ENCODE results near the gene SPEF1.

SPEF1 gene

GRCh38 chr20:3751305-3751674, 30.0 kb downstream of the SPEF1 start:
- DNase-seq (ENCODE audit: low read depth in 4 of 4, low spot score in 1 of 4), result no peak

- DNase-seq (ENCODE audit: low read depth in 4 of 4, low spot score in 1 of 4), result no peak
These were observed 31.3 kb downstream of the SPEF1 start for GRCh38 chr20:3749689-3750531.

- DNase-seq (ENCODE audit: low read depth in 4 of 4, low spot score in 1 of 4), result no peak
These were observed 32.1 kb downstream of the SPEF1 start for GRCh38 chr20:3749087-3749688.

DNA sequence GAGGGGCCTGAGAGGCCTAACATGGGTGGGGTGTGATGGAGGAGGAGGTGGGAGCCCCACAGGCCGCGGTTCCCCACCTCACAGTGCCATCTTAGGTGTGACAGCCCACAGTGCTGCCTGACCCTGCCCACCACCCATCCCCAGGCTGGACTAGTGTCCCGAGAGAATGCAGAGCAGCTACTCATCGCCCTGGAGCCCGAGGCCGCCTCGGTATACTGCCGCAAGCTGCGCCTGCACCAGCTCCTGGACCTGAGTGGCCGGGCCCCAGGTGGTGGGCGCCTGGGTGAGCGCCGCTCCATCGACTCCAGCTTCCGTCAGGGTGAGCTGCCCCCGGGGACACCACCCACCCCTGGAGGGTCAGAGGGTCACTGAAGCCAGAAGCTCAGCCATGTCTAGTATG, 33.2 kb downstream of the SPEF1 start:
- no peak for DNase-seq (ENCODE audit: low read depth in 4 of 4, low spot score in 1 of 4)

DNA sequence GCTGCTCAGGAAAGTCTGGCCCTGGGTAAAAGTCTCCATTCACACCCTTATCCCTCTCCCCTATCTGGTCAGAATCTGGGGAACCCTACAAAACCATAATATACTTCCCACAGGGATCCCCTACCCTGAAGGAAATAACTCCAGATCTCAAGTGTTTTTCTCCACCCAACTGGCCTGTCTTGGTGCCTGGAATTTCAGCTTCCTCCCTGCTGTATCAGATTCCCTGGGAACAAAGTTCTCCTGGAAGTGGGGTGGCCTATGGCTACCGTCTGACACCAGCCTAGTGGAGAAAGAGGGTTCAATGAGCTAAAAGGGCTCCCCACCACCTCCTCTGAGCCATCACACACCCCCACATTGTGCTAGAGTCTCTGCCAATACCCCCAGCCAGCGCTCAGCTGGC, 33.8 kb downstream of the SPEF1 start:
- DNase-seq (ENCODE audit: low read depth in 4 of 4, low spot score in 1 of 4), result no peak

- no peak for DNase-seq (ENCODE audit: low read depth in 4 of 4, low spot score in 1 of 4)
These were observed 35.5 kb downstream of the SPEF1 start for GRCh38 chr20:3745686-3746173.

GRCh38 chr20:3744806-3745685, 36.2 kb downstream of the SPEF1 start:
- peak; percentile 48 to 68 (median 55) for DNase-seq (ENCODE audit: low read depth in 4 of 4, low spot score in 1 of 4)

- no peak for DNase-seq (ENCODE audit: low read depth in 4 of 4, low spot score in 1 of 4)
These were observed 37.2 kb downstream of the SPEF1 start for GRCh38 chr20:3744037-3744436.

DNA sequence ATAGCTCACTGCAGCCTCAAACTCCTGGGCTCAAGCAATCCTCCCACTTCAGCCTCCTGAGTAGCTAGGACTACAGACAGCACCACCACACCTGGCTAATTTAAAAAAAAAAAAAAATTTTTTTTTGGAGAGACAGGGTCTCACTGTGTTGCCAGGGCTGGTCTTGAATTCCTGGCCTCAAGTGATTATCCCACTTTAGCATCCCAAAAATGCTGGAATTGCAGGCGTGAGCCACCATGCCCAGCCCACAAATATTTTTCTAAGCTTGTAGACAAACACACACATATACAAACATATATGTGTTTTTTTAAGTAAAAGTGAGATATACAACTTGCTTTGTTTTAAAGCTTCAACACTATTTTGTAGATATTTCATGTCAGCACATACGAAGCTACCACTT, 38.0 kb downstream of the SPEF1 start:
- no peak for DNase-seq (ENCODE audit: low read depth in 4 of 4, low spot score in 1 of 4)

DNA sequence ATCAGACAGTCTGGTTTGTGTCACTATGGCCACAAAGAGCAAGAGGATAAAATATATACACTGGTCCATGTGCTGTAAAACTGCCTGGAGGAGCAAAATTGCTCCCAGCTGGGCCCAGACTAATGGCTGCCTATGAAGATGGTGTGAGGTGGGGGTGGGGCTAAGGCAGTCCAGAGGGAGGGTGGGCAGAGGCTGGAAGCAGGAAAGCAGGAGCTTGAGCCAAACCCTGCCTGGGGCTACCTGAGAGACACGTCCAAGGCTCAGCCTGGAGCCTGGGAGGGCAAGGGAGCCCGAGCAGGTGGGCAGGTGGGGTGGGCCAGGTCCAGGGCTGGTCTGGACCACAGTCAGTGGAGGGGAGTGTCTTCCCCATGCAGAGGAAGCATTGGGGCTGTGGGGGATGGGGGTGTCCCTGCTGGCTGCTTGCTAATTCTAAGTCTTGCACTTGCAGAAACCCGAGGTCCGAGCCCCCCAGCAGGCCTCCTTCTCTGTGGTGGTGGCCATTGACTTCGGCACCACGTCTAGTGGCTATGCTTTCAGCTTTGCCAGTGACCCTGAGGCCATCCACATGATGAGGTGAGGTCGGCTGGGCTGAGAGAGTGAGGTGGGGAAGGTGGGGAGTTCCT, 39.3 kb downstream of the SPEF1 start:
- no peak for DNase-seq (ENCODE audit: low read depth in 4 of 4, low spot score in 1 of 4)

- no peak for DNase-seq (ENCODE audit: low read depth in 4 of 4, low spot score in 1 of 4)
These were observed 40.5 kb downstream of the SPEF1 start for GRCh38 chr20:3740615-3741301.

GRCh38 chr20:3739926-3740451, 41.3 kb downstream of the SPEF1 start:
- DNase-seq (ENCODE audit: low read depth in 4 of 4, low spot score in 1 of 4), result no peak

- DNase-seq (ENCODE audit: low read depth in 4 of 4, low spot score in 1 of 4), result no peak
These were observed 42.0 kb downstream of the SPEF1 start for GRCh38 chr20:3739054-3739925.

DNA sequence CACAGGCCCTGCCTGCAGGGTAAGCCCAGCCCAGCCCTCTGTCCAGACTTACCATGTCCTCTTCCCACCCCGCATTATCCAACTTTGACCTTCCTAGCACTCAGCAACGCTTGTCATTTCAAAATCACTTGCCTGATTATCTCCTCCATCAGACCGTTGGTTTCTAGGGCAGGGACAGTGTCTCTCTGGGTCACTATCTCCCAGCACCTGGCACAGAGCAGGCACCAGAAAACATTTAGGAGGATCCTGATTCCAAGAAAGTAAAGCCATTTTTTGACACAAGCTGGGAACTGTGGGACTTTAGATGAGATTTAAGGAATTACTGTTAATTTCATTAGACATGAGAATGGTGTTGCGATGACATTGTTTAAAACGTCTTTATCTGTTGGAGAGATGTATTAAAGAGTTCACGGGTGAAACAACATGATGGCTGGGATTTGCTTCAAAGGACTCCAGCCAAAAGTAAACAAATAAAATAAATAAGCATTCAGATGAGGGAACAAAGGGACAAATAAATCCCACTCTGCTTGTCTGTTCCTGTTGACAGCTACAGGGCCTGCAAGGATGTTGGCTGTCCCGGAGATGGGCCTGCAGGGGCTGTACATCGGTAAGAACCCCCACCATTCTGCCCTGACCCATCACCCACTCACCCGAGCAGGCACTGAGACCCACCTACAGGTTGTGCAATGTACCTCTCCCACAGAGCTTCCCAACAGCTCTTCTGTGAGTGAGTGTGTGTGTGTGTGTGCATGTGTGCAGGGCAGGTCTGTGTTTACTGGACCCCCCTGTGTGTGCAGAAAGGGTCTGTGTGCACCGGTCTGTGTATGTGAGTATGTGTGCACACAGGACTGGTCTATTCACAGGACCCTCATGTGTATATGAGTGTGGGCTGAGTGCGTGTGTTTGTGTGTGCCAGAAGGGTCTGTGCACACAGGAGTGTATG, 42.9 kb downstream of the SPEF1 start:
- DNase-seq (ENCODE audit: low read depth in 4 of 4, low spot score in 1 of 4), result no peak

- no peak for DNase-seq (ENCODE audit: low read depth in 4 of 4, low spot score in 1 of 4)
These were observed 45.5 kb downstream of the SPEF1 start for GRCh38 chr20:3735768-3736167.

DNA sequence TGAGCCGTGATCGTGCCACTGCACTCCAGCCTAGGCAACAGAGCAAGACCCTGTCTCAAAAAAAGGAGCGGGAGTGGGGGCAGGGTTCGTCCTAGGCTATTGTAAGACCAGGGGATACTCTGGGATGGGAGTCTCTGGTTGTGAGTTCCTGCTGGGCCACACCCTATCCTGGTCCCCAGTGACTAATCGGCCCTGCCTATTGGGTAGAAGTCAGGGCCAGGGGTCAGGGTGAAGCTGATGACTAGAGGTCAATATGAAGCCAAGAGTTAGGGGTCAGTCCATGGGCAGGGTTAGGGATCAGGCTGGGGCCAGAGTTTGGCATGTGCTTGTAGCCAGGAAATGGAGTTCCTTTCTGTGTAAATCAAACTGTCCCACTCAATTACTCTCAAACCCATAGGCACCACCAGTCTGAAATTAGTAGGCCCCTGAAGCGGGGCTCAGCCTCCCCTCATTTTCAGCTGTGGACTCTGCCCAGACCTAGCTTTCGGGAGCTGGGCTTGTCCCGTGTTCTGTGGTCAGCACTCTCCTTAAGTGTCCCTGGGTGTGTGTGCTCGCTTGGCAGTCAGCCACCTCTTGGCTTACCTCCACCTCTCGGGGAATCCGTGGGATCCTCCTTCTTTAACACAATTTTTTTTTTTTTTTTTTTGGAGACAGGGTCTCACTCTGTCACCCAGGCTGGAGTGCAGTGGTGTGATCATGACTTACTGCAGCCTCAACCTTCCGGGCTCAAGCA, 47.0 kb downstream of the SPEF1 start:
- DNase-seq (ENCODE audit: low read depth in 4 of 4, low spot score in 1 of 4), result no peak

DNA sequence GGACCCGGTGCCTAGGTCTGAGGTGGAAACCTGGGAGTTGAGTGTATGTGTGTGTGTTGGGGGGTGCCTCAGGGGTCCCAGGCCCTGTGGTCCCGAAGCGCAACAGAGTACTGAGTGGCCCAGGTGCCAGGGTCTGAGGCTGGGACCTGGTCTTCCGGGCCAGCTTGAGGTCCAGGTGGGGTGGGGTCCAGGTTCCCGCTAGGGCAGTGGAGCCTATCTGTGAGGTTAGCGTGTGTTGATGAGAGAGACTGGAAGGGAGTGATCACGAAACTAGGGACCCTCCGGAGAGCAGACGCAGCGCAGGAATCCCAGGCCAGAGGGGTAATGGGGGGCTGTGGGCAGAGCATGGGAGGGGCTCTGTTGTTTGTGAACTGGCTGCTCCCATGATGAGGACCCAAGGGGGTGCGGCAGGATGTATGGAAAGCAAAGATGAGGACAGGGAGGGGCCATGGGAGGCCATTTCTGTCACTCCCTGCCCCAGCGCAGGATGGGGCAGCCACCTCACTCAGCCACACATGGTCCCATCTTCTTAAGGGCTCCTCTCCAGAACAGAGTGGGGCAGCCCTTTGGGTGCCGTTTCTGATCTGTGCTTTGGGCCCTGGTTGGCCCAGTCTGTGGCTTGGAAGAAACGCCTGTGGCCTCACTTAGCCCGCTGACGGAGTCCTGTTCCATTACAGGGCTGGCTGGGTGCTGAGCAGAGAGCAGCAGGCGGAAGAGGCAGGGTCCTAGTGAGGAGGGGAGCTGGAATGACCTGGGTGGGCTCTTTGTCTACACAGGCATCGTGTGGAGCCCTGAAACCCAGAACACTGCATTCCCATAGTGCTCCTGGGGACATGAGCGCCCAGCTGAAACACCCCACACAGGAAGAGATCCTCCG, 47.9 kb downstream of the SPEF1 start:
- no peak for DNase-seq (ENCODE audit: low read depth in 4 of 4, low spot score in 1 of 4)

Measured in stimulated activated CD4-positive, alpha-beta T cell treated with anti-CD3 and anti-CD28 coated beads, Interleukin-1b, Interleukin-23, amount 100 ng/mL, for 24 hours (primary cell).